Gastrocnemius medialis (tissue), 4 donors: ENCODE data around the gene ACVRL1. TPM values are rescaled to one million over a fixed set of nuclear protein-coding genes. Genes with fewer than 3 reads are reported as not detected.

Source experiments
- ATAC-seq, 2 donors: fragments of 150-250 bp; one replicate each; pipeline ENCODE4 v1.9.1; 2016
- DNase-seq, 2 donors: peaks; one replicate each; pipeline ENCODE4 v3.0.0-alpha.2; 2019
- H3K27ac ChIP-seq, 4 donors: fragments of 200-600 bp; sonication (generic); 1 replicate in 1 of 4; 2 replicates in 3 of 4; pipeline ENCODE4 v1.5.1; 2016 to 2018; ENCODE audit warnings: mild to moderate bottlenecking in 2 of 4, moderate library complexity in 1 of 4
- H3K27me3 ChIP-seq, 3 donors: fragments of 200-600 bp; sonication (generic) in 2 of 3; 1 replicate in 1 of 3; 2 replicates in 2 of 3; pipeline versions ENCODE4 v1.5.1 to v1.6.0; 2016 to 2019; ENCODE audit warnings: mild to moderate bottlenecking in 1 of 3, moderate library complexity in 1 of 3
- H3K36me3 ChIP-seq, 2 donors: fragments of 200-600 bp; sonication (generic) in 1 of 2; one replicate each; pipeline ENCODE4 v1.5.1; 2017 to 2018
- H3K4me1 ChIP-seq, 2 donors: fragments of 200-600 bp; sonication (generic) in 1 of 2; one replicate each; pipeline ENCODE4 v1.5.1; 2016 to 2017; ENCODE audit warnings: mild to moderate bottlenecking in 2 of 2
- H3K4me3 ChIP-seq, 4 donors: fragments of 200-600 bp; sonication (generic) in 3 of 4; 1 replicate in 1 of 4; 2 replicates in 3 of 4; pipeline ENCODE4 v1.5.1; 2016 to 2019; ENCODE audit warnings: mild to moderate bottlenecking in 2 of 4
- H3K9me3 ChIP-seq, 3 donors: fragments of 200-600 bp; sonication (generic) in 2 of 3; 1 replicate in 1 of 3; 2 replicates in 2 of 3; pipeline ENCODE4 v1.5.1; 2016 to 2019
- POLR2A ChIP-seq, 2 donors: fragments of 450-650 bp; IDR thresholded peaks; one replicate each; pipeline ENCODE4 v1.6.1; 2017; ENCODE audit warnings: antibody characterized with exemption in 2 of 2, mild to moderate bottlenecking in 2 of 2, moderate library complexity in 2 of 2
- in situ Hi-C, 4 donors: fragments of 200-750 bp; cut with MboI; loops; one replicate each; pipeline versions ENCODE4 v1.15.0 to v1.8.0; 2017; ENCODE audit warnings: low sequenced_read_pairs in 4 of 4
- intact Hi-C: fragments of 100-400 bp; cut with DNase I; formaldehyde crosslinking; loops from one replicate; pipeline ENCODE4 v1.15.1; 2023; ENCODE audit warnings: low total_unique reads
- total RNA-seq, 4 donors: library from RNA; depleted of rRNA; stranded (reverse); fragments of >200 nt; gene quantifications; one replicate each; pipeline versions ENCODE4 v1.1.0 to v1.2.3, GENCODE V29; 2016
- TF ChIP-seq, protein P1 (sequence below), 5 experiments: fragments of 450-650 bp in 3 of 5; fragments of 200-600 bp in 2 of 5; sonication (generic) in 2 of 5; IDR thresholded peaks in 4 of 5; conservative IDR thresholded peaks in 1 of 5; 1 replicate in 4 of 5; 2 replicates in 1 of 5; pipeline ENCODE4 v1.5.1; 2016 to 2019; ENCODE audit warnings: antibody characterized with exemption in 5 of 5, mild to moderate bottlenecking in 3 of 5, moderate library complexity in 3 of 5

Gene ACVRL1
- total RNA-seq, 4 donors from 2014 or later: 37.1 to 53.5 (median 43.3) TPM

DNA sequence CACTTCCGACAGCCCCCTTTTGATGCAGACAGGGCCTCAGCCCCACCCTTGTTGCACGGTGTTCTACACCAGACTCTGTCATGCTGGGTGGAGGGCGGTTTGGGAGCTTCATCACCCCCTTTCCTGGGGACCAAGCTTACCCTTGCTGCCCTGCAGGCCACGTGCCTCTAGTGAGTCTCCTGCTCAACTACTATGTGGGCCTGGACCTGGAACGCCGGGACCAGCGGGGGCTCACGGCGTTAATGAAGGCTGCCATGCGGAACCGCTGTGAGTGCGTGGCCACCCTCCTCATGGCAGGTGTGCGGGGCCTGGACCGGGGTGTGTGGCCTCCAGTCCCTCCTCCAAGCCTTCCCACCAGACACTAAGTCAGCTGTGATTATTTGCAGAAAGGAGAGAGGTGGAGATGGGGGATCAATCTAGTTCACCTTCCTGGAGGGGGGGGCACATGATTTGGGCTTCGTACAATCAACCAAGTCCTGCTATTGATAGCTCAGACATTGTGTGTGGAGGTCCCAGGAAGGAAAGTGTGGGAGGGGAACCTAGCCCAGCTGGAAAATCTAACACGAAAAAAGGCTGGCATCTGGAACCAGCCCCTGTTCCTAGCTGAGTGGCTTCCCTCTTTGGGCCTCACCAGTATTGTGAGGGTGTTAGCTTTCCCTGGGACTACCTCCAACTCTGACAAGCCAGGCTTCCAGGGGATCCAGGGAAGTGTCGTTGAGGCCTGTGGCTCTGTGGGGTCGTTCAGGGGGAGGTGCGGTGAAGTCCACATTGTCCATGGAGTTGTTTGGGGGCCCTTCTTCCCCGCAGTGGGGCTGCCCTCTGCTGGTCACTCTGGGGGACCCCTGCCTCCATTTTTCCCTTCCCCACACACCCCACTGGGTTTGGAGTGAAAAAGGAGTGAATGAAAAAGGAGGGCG, 17.8 kb upstream of the ACVRL1 start:
- TF ChIP-seq POLR2A (IDR thresholded peaks at IDR 0.05): no peak
- TF ChIP-seq, protein P1, sequence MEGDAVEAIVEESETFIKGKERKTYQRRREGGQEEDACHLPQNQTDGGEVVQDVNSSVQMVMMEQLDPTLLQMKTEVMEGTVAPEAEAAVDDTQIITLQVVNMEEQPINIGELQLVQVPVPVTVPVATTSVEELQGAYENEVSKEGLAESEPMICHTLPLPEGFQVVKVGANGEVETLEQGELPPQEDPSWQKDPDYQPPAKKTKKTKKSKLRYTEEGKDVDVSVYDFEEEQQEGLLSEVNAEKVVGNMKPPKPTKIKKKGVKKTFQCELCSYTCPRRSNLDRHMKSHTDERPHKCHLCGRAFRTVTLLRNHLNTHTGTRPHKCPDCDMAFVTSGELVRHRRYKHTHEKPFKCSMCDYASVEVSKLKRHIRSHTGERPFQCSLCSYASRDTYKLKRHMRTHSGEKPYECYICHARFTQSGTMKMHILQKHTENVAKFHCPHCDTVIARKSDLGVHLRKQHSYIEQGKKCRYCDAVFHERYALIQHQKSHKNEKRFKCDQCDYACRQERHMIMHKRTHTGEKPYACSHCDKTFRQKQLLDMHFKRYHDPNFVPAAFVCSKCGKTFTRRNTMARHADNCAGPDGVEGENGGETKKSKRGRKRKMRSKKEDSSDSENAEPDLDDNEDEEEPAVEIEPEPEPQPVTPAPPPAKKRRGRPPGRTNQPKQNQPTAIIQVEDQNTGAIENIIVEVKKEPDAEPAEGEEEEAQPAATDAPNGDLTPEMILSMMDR (IDR thresholded peaks at IDR 0.05 in 4 of 5, conservative IDR thresholded peaks at IDR 0.05 in 1 of 5): no peak
- Histone ChIP-seq H3K4me1 (peaks cover 8 to 11% of the 10 kb centered on the region in 2 donors), H3K4me3 (no peak overlapping the region), H3K27ac (no peak overlapping the region), H3K9me3 (no peaks in the 10 kb centered on the region), H3K27me3 (peaks cover 0 to 6% (median 5%) of the 10 kb centered on the region in 3 donors), H3K36me3 (no peaks in the 10 kb centered on the region)
- DNase-seq (no peak), ATAC-seq (no peak)
- in situ Hi-C loops (loop anchor here (5.0 to 10.0 kb wide), 2 partner anchors 85 to 88 kb away; no protein-coding TSS in a partner anchor), intact Hi-C loops (no loop called here)

DNA sequence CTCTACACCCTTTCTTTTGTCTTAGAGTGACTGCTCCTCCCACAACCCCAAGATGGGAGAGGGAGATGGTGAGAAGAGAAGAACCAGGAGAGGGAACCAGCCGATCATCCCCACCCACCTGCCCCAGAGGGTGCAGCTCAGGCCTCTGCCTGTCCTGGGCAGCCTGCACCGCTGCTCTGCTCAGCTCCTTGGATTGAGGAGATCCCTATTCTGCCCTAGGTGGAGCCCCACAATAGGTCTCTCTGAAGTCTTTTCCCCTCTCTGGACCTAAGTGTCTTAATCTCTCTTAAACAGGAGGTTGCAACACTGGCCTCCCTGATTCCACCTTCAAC, 17.2 kb upstream of the ACVRL1 start:
- Histone ChIP-seq H3K27me3 (peaks cover 0 to 6% (median 5%) of the 10 kb centered on the region in 3 donors), H3K36me3 (no peaks in the 10 kb centered on the region), H3K27ac (no peak overlapping the region), H3K9me3 (no peaks in the 10 kb centered on the region), H3K4me3 (no peak overlapping the region), H3K4me1 (peaks cover 9 to 16% of the 10 kb centered on the region in 2 donors)
- intact Hi-C loops (no loop called here), in situ Hi-C loops (loop anchor here (5.0 to 10.0 kb wide), 2 partner anchors 85 to 87 kb away; no protein-coding TSS in a partner anchor)
- ATAC-seq (no peak), DNase-seq (no peak)
- no peak for TF ChIP-seq POLR2A (IDR thresholded peaks at IDR 0.05)
- TF ChIP-seq, protein P1 (IDR thresholded peaks at IDR 0.05 in 4 of 5, conservative IDR thresholded peaks at IDR 0.05 in 1 of 5): no peak

DNA sequence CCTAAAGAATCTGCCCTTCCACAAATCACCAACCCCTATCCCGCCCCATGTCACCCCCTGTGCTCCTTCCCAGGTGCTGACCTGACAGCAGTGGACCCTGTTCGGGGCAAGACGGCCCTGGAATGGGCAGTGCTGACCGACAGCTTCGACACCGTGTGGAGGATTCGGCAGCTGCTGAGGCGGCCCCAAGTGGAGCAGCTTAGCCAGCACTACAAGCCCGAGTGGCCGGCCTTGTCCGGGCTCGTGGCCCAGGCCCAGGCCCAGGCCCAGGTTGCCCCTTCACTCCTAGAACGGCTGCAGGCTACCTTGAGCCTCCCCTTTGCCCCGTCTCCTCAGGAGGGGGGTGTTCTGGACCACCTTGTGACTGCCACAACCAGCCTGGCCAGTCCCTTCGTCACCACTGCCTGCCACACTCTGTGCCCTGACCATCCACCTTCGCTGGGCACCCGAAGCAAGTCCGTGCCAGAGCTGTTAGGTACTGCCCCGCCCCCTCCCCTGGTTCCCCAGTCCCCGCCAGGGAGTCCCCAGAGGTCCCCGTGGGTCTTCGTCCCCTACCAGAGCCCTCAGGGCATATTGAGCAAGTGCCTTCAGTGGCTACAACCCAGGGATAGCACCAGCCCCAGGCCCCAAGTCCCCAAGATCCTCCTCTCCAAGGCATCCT, 16.7 kb upstream of the ACVRL1 start:
- DNase-seq: no peak

DNA sequence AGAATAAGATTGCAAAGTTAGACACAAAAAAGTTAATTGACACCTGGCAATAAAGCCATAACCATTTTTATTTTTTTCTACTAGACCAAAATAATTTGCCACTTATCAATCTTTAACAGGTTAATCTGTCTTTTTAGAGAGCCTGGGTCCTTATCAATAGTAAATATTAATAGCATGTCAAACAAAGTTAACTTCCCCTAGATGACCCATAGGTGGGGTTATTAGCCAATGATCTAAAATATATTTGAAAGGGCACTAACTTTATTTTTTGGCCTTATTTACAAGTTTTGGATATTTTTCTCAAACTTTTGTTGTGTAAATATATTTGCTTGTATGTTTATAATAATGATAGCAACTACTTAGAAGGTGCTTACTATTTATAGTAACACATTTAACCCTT, 15.5 kb upstream of the ACVRL1 start:
- intact Hi-C loops: no loop called here
- in situ Hi-C loops: loop anchor here (5.0 to 10.0 kb wide), 2 partner anchors 83 to 85 kb away; no protein-coding TSS in a partner anchor
- no peak for DNase-seq

More for the DNA sequence above, 16.7 kb upstream of the ACVRL1 start:
- no peak for ATAC-seq
- no peaks in the 10 kb centered on the region for H3K9me3 ChIP-seq
- H3K4me1 ChIP-seq: peaks cover 12 to 16% of the 10 kb centered on the region in 2 donors
- intact Hi-C loops (no loop called here), in situ Hi-C loops (loop anchor here (5.0 to 10.0 kb wide), 2 partner anchors 84 to 87 kb away; no protein-coding TSS in a partner anchor)
- no peak overlapping the region for H3K27ac ChIP-seq
- H3K4me3 ChIP-seq: no peak overlapping the region
- H3K36me3 ChIP-seq: no peaks in the 10 kb centered on the region
- TF ChIP-seq, protein P1 (IDR thresholded peaks at IDR 0.05 in 4 of 5, conservative IDR thresholded peaks at IDR 0.05 in 1 of 5): no peak
- TF ChIP-seq POLR2A (IDR thresholded peaks at IDR 0.05): no peak
- H3K27me3 ChIP-seq: peaks cover 0 to 6% (median 5%) of the 10 kb centered on the region in 3 donors

More for the DNA sequence above, 15.5 kb upstream of the ACVRL1 start:
- Histone ChIP-seq H3K36me3 (no peaks in the 10 kb centered on the region), H3K4me3 (no peak overlapping the region), H3K9me3 (no peaks in the 10 kb centered on the region), H3K4me1 (peaks cover 4 to 8% of the 10 kb centered on the region in 2 donors), H3K27me3 (peaks cover 0 to 6% (median 5%) of the 10 kb centered on the region in 3 donors), H3K27ac (no peak overlapping the region)
- no peak for TF ChIP-seq POLR2A (IDR thresholded peaks at IDR 0.05)
- TF ChIP-seq, protein P1 (IDR thresholded peaks at IDR 0.05 in 4 of 5, conservative IDR thresholded peaks at IDR 0.05 in 1 of 5): peak in 3 of 5 experiments; percentile 18 to 37 (median 18)
- no peak for ATAC-seq
